AG10803 (cell line): ENCODE data around the gene NCOA5.
A peak's percentile ranks its signal among the peaks of the same experiment; 100 is the strongest.

Experiments used
- DNase-seq: peaks from one replicate; pipeline ENCODE4 v3.0.0; 2010; ENCODE audit warnings: low read depth
- H3K4me3 ChIP-seq: 2 replicates; pipeline ENCODE4 v1.5.1; 2011; ENCODE audit warnings: mild to moderate bottlenecking, low read length, control low read depth
- CTCF ChIP-seq: conservative IDR thresholded peaks from 2 replicates; pipeline ENCODE4 v1.5.1; 2011; ENCODE audit warnings: mild to moderate bottlenecking, low read length, control low read depth, inconsistent platforms

The NCOA5 gene

GRCh38 chr20:46021361-46022359 lies 68.1 kb downstream of the NCOA5 start:
- DNase-seq: no peak
- TF ChIP-seq CTCF: no peak
- peak overlapping the region; percentile 37 for H3K4me3 ChIP-seq

GRCh38 chr20:46020555-46020954 lies 69.2 kb downstream of the NCOA5 start:
- DNase-seq: no peak
- no peak for TF ChIP-seq CTCF
- H3K4me3 ChIP-seq: no peak overlapping the region

GRCh38 chr20:46018611-46019010 lies 71.2 kb downstream of the NCOA5 start:
- no peak overlapping the region for H3K4me3 ChIP-seq
- no peak for DNase-seq

GRCh38 chr20:46018112-46018511 lies 71.7 kb downstream of the NCOA5 start:
- no peak overlapping the region for H3K4me3 ChIP-seq
- no peak for DNase-seq
- no peak for TF ChIP-seq CTCF

More at GRCh38 chr20:46018611-46019010, 71.2 kb downstream of the NCOA5 start:
- no peak for TF ChIP-seq CTCF

- TF ChIP-seq CTCF: no peak
- H3K4me3 ChIP-seq: no peak overlapping the region
- DNase-seq: no peak
Observed at GRCh38 chr20:46017272-46017671, 72.5 kb downstream of the NCOA5 start.

- H3K4me3 ChIP-seq: no peak overlapping the region
- TF ChIP-seq CTCF: no peak
Observed at GRCh38 chr20:46014517-46015396, 75.0 kb downstream of the NCOA5 start.

More at GRCh38 chr20:46014517-46015396, 75.0 kb downstream of the NCOA5 start:
- no peak for DNase-seq
